Smooth muscle cell (in vitro differentiated cells): ENCODE data around the gene MATN1. TPM values are rescaled to one million over a fixed set of nuclear protein-coding genes. Genes with fewer than 3 reads are reported as not detected.

Source experiments
- DNase-seq: peaks from one replicate; lab custom pipeline; 2025; ENCODE audit not compliant: unreplicated experiment; lab: John Stamatoyannopoulos, UW
- H2AFZ ChIP-seq: fragments of 200-600 bp; sonication (generic); 2 replicates; pipeline ENCODE4 v1.6.0; 2016; ENCODE audit warnings: antibody characterized with exemption, low read depth, mild to moderate bottlenecking
- H3F3A ChIP-seq: fragments of 200-600 bp; sonication (generic); 2 replicates; pipeline ENCODE4 v1.6.0; 2017; ENCODE audit warnings: antibody characterized with exemption, low read depth
- H3K27ac ChIP-seq: fragments of 200-600 bp; sonication (generic); 2 replicates; pipeline ENCODE4 v1.5.1; 2016; ENCODE audit warnings: low read depth, mild to moderate bottlenecking
- H3K27me3 ChIP-seq: fragments of 200-600 bp; sonication (generic); 2 replicates; pipeline ENCODE4 v1.6.1; 2016; ENCODE audit warnings: low read depth, mild to moderate bottlenecking
- H3K36me3 ChIP-seq: fragments of 200-600 bp; sonication (generic); 2 replicates; pipeline ENCODE4 v1.5.1; 2016; ENCODE audit warnings: low read depth
- H3K4me1 ChIP-seq: fragments of 200-600 bp; sonication (generic); 2 replicates; pipeline ENCODE4 v1.5.1; 2016; ENCODE audit warnings: low read depth
- H3K4me2 ChIP-seq: fragments of 200-600 bp; sonication (generic); 2 replicates; pipeline ENCODE4 v1.6.0; 2016; ENCODE audit warnings: mild to moderate bottlenecking
- H3K4me3 ChIP-seq: fragments of 200-600 bp; sonication (generic); 2 replicates; pipeline ENCODE4 v1.5.1; 2016; ENCODE audit warnings: mild to moderate bottlenecking
- H3K79me2 ChIP-seq: fragments of 200-600 bp; sonication (generic); 2 replicates; pipeline ENCODE4 v1.6.0; 2016; ENCODE audit warnings: low read depth, mild to moderate bottlenecking
- H3K9ac ChIP-seq: fragments of 200-600 bp; sonication (generic); 2 replicates; pipeline ENCODE4 v1.6.0; 2016; ENCODE audit warnings: low read depth
- H3K9me3 ChIP-seq: fragments of 200-600 bp; sonication (generic); replicated peaks from 2 replicates; pipeline ENCODE4 v1.5.1; 2016; ENCODE audit warnings: low read depth
- H4K20me1 ChIP-seq: fragments of 200-600 bp; sonication (generic); 2 replicates; pipeline ENCODE4 v1.6.0; 2016; ENCODE audit warnings: low read depth
- CTCF ChIP-seq: fragments of 200-600 bp; sonication (generic); IDR thresholded peaks from 2 replicates; pipeline ENCODE4 v1.5.1; 2017; ENCODE audit warnings: borderline replicate concordance, mild to moderate bottlenecking, antibody characterized with exemption; ENCODE audit not compliant: insufficient read depth, poor library complexity, severe bottlenecking
- WGBS: methylation state at CpG from one replicate; pipeline ENCODE4 v1.1.7; 2016; ENCODE audit warnings: low lambda C conversion rate; 5-methylcytosine and 5-hydroxymethylcytosine counted together
- polyA plus RNA-seq: library from polyadenylated mRNA; unstranded; fragments of >200 nt; fragmentation: Nextera tagmentation; extraction: Ambion mirVana; gene quantifications from 2 replicates; pipeline ENCODE4 v1.2.1, GENCODE V29; 2016
- total RNA-seq: library from RNA; depleted of rRNA; stranded (reverse); fragments of >200 nt; gene quantifications from 2 replicates; pipeline ENCODE4 v1.2.3, GENCODE V29; 2014

Gene MATN1
- total and polyA plus RNA-seq, 2 experiments from 2014 or later, result 0.40 to 2.0 TPM

GRCh38 chr1:30753118-30753517 is 29.7 kb upstream of the MATN1 start:
- H3K36me3 ChIP-seq, result no peaks in the 10 kb centered on the region
- no peak overlapping the region for H2AFZ ChIP-seq
- no peak for TF ChIP-seq CTCF
- WGBS, result 96% methylated on average over 3 of the region's 3 CpGs
- no peaks in the 10 kb centered on the region for H3K9me3 ChIP-seq
- peaks cover 12% of the 10 kb centered on the region for H3F3A ChIP-seq
- H4K20me1 ChIP-seq, result peaks cover 3% of the 10 kb centered on the region
- H3K4me2 ChIP-seq, result no peak overlapping the region
- no peaks in the 10 kb centered on the region for H3K79me2 ChIP-seq
- DNase-seq, result no peak
- H3K27ac ChIP-seq, result no peak overlapping the region
- H3K4me1 ChIP-seq, result peaks cover 10% of the 10 kb centered on the region
- no peak overlapping the region for H3K4me3 ChIP-seq
- no peaks in the 10 kb centered on the region for H3K27me3 ChIP-seq
- H3K9ac ChIP-seq, result no peak overlapping the region

DNA sequence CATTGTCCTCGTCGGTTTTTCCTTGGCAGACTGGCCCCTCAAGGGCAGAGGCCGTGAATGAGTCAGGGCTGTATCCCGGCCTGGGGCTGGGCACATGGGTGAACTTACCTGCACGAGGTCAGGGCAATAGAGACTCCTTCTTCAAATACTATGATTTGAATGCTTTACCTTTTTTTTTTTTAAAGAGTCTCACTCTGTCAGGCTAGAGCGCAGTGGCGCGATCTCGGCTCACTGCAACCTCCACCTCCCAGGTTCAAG is 29.2 kb upstream of the MATN1 start:
- no peaks in the 10 kb centered on the region for H3K79me2 ChIP-seq
- H3K4me1 ChIP-seq, result peaks cover 11% of the 10 kb centered on the region
- no peak for DNase-seq
- no peaks in the 10 kb centered on the region for H3K36me3 ChIP-seq
- H2AFZ ChIP-seq, result no peak overlapping the region
- H3K27me3 ChIP-seq, result no peaks in the 10 kb centered on the region
- H3K9ac ChIP-seq, result no peak overlapping the region
- H3K27ac ChIP-seq, result no peak overlapping the region
- no peak for TF ChIP-seq CTCF
- 84% methylated on average over 9 of the region's 9 CpGs for WGBS
- H3K4me2 ChIP-seq, result no peak overlapping the region
- H3K9me3 ChIP-seq, result no peaks in the 10 kb centered on the region
- peaks cover 3% of the 10 kb centered on the region for H4K20me1 ChIP-seq
- no peak overlapping the region for H3K4me3 ChIP-seq
- peaks cover 12% of the 10 kb centered on the region for H3F3A ChIP-seq

DNA sequence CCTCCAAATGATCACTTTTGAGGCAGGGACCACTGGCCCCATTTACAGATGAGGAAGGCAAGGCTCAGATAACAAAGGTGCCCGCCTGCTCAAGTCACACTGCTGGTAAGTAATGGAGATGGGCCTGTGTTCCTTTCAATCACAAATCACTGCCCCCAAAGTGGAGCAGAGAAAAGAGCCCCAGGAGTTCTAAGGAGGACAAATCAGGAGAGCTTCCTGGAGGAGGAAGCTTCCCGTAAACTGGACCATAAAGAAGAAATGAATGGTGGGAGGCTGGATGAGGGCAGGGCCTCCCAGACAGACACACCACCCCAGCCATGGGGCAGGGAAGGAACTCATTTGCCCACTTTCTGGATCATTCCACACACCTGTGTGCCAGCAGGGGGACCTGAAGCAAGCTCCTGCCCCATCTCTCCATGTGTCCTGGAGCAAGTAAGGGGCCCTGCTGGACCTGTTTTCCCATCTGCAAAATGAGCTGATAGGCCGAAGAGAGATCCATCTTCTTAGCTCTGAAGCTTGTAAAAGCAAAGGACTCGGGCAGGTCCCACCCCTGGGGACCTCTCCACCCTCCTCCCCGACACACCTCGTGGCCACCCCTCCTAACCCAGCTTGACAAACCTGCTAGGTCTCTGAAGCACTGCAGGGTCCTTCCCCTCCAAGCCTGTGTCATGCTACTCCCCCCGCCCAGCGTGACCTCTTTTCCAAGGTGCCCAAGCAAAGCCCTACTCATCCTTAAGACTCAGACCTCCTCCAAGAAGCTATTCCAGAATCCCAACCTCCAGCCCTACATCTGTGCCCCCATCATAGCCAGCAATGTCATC is 28.7 kb upstream of the MATN1 start:
- H3K4me2 ChIP-seq, result no peak overlapping the region
- WGBS, result 88% methylated on average over 8 of the region's 8 CpGs

More for the DNA sequence above, 28.7 kb upstream of the MATN1 start:
- no peak for DNase-seq
- Histone ChIP-seq H3K9ac (no peak overlapping the region), H3K4me1 (peaks cover 11% of the 10 kb centered on the region), H3K36me3 (no peaks in the 10 kb centered on the region), H3K9me3 (no peaks in the 10 kb centered on the region), H3K79me2 (no peaks in the 10 kb centered on the region), H3K4me3 (no peak overlapping the region), H3K27me3 (no peaks in the 10 kb centered on the region), H3K27ac (no peak overlapping the region), H2AFZ (no peak overlapping the region), H3F3A (peaks cover 9% of the 10 kb centered on the region), H4K20me1 (peaks cover 3% of the 10 kb centered on the region)
- TF ChIP-seq CTCF, result no peak
